Measurements from ENCODE around the gene ZNF207.

DNA sequence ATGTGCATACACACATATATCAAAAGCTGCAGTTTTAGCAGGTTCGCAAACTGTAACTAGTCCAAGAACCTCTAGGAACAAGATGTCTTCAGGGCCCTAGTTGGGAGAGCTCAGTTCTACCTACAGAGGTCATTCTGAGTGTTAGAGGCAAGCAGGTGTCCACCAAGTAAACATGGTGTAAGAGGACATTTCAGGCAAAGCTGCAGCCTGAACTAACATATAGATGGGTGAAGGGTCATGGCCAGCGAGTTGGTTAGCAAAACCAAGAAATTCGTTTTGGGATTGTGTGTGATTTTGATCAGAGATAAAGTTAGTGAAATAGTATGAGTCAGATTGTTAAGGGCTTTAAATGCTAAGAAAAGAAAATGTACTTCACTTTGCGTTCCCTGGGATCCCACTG, 32.6 kb upstream of the ZNF207 start:
- TF ChIP-seq SUZ12 (IDR thresholded peaks at IDR 0.05): no peak
- no peak for TF ChIP-seq NFRKB (IDR thresholded peaks at IDR 0.05)
- TF ChIP-seq, protein P1, sequence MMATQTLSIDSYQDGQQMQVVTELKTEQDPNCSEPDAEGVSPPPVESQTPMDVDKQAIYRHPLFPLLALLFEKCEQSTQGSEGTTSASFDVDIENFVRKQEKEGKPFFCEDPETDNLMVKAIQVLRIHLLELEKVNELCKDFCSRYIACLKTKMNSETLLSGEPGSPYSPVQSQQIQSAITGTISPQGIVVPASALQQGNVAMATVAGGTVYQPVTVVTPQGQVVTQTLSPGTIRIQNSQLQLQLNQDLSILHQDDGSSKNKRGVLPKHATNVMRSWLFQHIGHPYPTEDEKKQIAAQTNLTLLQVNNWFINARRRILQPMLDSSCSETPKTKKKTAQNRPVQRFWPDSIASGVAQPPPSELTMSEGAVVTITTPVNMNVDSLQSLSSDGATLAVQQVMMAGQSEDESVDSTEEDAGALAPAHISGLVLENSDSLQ (IDR thresholded peaks at IDR 0.05): no peak
- TF ChIP-seq FOXA1 (IDR thresholded peaks at IDR 0.05): no peak
- no peak for TF ChIP-seq BHLHE40 (IDR thresholded peaks at IDR 0.05; ENCODE audit: borderline replicate concordance)
- TF ChIP-seq FOXK2 (IDR thresholded peaks at IDR 0.05): no peak
- no peak for TF ChIP-seq SP1 (IDR thresholded peaks at IDR 0.05)

Measured in HEK293T (cell line).